WI38 (cell line): ENCODE measurements around the gene KIAA0513.

Experiments
- H3K4me3 ChIP-seq: 2 replicates; pipeline ENCODE4 v1.5.1; 2011; ENCODE audit warnings: low read depth, mild to moderate bottlenecking, control low read depth, low read length
- CTCF ChIP-seq: IDR thresholded peaks from 2 replicates; pipeline ENCODE4 v1.5.1; 2012; ENCODE audit warnings: low read depth, mild to moderate bottlenecking, control low read depth, low read length

The KIAA0513 gene

GRCh38 chr16:85124636-85125346 is 97.2 kb downstream of the KIAA0513 start:
- TF ChIP-seq CTCF = no peak
- no peak overlapping the region for H3K4me3 ChIP-seq

GRCh38 chr16:85125570-85126393 is 98.2 kb downstream of the KIAA0513 start:
- TF ChIP-seq CTCF = no peak
- H3K4me3 ChIP-seq = no peak overlapping the region

- no peak for TF ChIP-seq CTCF
- no peak overlapping the region for H3K4me3 ChIP-seq
Observed at GRCh38 chr16:85126394-85126704, 98.8 kb downstream of the KIAA0513 start.

- no peak for TF ChIP-seq CTCF
- no peak overlapping the region; the same call in 1 of the 2 replicates for H3K4me3 ChIP-seq
Observed at GRCh38 chr16:85126705-85127378, 99.2 kb downstream of the KIAA0513 start.

- no peak for TF ChIP-seq CTCF
- H3K4me3 ChIP-seq = no peak overlapping the region
Observed at GRCh38 chr16:85127379-85127723, 99.8 kb downstream of the KIAA0513 start.

GRCh38 chr16:85128079-85128837 is 100.7 kb downstream of the KIAA0513 start:
- TF ChIP-seq CTCF = no peak
- H3K4me3 ChIP-seq = no peak overlapping the region
